AG09319 (cell line): Measurements from ENCODE around the gene EHD2.
"Not testable (repeated sequence)": the region's sequence is repeated elsewhere in the genome, so short reads cannot be mapped to it uniquely, and the experiment has no call there.

Experiments
- DNase-seq: peaks from one replicate; pipeline ENCODE4 v3.0.0-alpha.2; 2010; ENCODE audit warnings: low read depth; ENCODE audit errors: extremely low read depth
- TF ChIP-seq, protein P1 (sequence below): IDR thresholded peaks from 2 replicates; pipeline ENCODE4 v1.5.1; 2011; ENCODE audit warnings: low read depth, mild to moderate bottlenecking, inconsistent platforms, low read length, moderate library complexity

EHD2 gene

DNA sequence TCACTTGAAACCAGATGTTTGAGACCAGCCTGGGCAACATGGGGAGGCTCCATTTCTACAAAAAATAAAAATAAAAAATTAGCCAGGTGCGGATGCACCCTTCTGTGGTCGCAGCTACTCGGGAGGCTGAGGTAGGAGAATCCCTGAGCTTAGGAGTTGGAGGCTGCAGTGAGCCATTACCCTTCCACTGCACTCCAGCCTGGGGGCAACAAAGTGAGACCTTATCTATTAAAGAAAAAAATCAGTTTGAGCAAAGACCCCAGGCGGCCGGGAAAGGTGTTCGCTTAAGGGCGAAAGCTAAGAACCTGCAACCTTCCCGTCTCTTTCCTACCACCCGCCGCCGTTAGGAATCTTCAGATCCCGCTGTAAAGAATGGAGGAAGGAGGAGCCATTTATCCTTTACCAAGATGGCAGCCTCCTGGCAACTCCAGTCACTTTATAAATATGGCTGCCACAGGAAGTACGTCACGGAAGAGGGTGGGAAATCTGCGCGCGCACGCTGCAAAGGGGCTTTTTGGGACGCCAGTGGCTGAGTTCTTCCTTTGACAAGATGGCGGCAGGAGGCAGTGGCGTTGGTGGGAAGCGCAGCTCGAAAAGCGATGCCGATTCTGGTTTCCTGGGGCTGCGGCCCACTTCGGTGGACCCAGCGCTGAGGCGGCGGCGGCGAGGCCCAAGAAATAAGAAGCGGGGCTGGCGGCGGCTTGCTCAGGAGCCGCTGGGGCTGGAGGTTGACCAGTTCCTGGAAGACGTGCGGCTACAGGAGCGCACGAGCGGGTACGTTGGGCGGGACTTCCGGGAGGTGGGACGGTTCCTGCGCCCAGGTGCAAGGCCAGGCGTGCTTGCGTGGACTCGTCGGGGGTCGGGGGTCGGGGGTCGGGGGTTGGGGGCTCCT lies 32.0 kb downstream of the EHD2 start, which contains the start of gene NOP53:
Gene NOP53, plus strand, starts transcription at position 537 of the 892 bp plus-strand sequence. Its CDS starts 14 bp downstream, at position 551.
- peak; percentile 94 for DNase-seq
- TF ChIP-seq, protein P1, sequence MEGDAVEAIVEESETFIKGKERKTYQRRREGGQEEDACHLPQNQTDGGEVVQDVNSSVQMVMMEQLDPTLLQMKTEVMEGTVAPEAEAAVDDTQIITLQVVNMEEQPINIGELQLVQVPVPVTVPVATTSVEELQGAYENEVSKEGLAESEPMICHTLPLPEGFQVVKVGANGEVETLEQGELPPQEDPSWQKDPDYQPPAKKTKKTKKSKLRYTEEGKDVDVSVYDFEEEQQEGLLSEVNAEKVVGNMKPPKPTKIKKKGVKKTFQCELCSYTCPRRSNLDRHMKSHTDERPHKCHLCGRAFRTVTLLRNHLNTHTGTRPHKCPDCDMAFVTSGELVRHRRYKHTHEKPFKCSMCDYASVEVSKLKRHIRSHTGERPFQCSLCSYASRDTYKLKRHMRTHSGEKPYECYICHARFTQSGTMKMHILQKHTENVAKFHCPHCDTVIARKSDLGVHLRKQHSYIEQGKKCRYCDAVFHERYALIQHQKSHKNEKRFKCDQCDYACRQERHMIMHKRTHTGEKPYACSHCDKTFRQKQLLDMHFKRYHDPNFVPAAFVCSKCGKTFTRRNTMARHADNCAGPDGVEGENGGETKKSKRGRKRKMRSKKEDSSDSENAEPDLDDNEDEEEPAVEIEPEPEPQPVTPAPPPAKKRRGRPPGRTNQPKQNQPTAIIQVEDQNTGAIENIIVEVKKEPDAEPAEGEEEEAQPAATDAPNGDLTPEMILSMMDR: no peak

DNA sequence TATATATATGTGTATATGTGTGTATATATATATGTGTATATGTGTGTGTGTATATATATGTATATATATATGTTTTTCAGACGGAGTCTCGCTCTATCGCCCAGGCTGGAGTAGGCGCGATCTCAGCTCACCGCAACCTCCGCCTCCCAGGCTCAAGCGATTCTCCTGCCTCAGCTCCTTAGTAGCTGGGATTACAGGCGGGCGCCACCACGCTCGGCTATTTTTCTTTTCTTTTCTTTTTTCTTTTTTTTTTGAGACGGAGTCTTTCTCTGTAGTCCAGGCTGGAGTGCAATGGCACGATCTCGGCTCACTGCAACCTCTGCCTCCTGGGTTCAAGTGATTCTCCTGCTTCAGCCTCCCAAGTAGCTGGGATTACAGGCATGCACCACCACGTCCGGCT lies 32.9 kb downstream of the EHD2 start:
- not testable (repeated sequence) for DNase-seq

DNA sequence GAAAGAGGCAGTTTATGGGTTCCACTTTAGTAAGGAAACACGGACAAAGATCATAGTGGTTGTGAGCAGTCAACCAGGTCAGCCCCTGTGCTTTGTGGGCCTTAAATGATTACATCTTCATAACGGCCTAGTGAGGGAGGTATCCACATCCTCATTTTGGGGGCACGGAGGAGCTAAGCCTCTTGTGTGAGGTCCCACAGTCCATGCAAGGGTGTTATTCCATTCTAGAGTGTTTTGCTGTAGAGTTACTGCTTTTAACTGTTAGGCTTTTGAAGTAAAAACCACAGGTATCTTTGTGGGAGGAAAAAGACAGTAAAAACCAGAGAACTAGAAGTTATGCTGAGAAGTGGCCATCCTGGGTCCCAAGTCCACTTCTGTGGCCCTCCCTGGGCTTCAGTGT lies 36.1 kb downstream of the EHD2 start:
- no peak for DNase-seq
- TF ChIP-seq, protein P1: no peak

DNA sequence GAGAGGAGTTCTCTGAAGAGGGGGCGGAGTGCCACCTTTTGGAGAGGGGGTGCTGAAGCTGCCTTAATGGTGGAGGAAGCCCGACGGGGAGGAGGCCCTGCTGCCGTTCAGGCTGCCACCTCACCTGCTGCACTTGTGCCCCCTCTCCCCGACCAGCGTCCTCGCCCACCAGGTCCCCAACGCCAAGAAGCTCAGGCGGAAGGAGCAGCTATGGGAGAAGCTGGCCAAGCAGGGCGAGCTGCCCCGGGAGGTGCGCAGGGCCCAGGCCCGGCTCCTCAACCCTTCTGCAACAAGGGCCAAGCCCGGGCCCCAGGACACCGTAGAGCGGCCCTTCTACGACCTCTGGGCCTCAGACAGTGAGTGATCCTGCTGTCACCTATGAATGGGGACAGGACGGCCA lies 37.5 kb downstream of the EHD2 start:
- TF ChIP-seq, protein P1: no peak
- DNase-seq: no peak

DNA sequence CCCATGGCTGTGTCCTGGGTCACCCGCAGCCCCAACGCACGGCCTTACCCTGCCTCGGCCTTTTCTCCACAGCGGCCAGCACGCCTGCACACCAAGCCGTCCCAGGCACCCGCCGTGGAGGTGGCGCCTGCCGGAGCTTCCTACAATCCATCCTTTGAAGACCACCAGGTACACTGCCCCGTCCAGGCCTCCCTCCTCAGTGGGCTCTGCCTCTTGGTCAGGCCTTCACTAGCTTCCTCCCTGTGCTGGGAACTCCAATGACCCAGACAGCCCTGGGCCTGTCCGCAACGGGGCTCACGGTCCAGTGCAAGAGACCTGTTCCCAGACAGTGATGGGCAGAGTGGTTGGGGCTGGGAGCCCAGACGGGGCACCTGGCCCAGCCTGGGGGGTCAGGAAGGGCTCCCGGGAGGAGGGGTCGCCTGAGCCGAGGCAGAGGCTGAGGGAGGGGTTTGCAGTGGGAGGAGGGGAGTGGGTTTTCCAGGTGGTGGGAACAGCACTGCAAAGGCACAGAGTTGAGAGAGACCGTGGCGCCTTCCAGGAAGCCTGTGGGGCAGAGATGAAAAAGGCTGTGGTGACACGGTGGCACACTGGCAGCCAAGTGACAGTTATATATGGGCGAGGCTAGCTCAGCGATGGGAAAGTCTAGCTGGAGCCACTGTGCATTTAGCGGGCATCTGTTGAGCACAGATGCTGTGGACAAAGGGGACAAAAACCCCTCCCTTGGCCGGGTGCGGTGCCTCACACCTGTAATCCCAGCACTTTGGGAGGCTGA lies 39.4 kb downstream of the EHD2 start:
- DNase-seq: no peak
- TF ChIP-seq, protein P1: no peak

DNA sequence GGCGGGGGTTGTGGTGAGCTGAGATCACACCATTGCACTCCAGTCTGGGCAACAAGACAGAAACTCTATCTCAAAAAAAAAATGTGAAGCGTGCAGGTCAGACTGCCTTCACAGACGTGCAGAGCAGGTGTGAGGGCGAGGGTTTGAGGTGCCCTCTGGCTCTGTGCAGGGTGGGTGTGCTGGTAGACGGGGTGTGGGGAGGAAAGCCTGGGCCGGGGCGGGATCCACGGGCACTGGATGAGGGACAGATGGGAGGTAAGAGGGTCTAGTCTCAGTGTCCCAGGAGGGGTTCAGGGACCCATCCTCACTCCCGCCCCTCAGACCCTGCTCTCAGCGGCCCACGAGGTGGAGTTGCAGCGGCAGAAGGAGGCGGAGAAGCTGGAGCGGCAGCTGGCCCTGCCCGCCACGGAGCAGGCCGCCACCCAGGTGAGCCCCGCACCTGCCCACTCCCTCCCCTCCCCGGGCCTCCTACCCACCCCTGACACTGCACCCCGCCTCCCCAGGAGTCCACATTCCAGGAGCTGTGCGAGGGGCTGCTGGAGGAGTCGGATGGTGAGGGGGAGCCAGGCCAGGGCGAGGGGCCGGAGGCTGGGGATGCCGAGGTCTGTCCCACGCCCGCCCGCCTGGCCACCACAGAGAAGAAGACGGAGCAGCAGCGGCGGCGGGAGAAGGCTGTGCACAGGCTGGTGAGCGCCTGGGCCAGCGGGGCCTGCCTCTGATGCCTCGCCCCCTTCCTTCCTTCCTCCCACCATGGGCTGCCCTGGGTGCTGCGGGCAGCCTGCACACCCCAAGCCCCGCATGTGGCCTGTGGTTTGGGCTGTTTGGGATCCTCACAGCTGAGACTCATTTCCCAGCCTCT lies 41.2 kb downstream of the EHD2 start:
- TF ChIP-seq, protein P1: no peak
- no peak for DNase-seq

DNA sequence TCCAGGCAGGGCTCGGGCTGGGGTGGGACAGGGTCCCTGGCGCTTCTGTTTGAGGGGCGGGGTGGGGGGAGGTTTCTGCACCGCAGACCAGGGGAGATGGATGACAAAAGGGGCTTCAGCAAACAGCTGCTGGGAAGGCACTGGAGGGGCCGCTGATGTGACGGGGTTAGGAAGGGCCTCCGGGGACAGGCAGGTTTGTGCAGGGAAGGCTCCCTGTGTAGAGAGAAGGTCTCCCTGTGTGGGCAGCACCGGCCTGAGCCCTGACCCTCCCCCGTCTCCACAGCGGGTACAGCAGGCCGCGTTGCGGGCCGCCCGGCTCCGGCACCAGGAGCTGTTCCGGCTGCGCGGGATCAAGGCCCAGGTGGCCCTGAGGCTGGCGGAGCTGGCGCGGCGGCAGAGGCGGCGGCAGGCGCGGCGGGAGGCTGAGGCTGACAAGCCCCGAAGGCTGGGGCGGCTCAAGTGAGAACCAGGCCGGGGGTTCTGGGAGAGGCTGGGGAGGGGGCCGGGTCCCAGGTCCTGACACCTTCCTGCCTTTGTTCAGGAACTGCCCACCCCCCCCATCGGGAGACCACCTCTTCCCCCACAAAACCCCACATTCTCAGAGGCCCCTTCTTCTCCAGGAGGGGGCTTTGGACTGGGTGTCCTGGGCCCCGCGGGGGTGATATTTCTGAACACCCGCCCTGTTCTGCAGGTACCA lies 42.0 kb downstream of the EHD2 start:
- TF ChIP-seq, protein P1: no peak
- no peak for DNase-seq
